Stimulated activated CD4-positive, alpha-beta T cell treated with anti-CD3 and anti-CD28 coated beads, Interleukin-12 subunit alpha, Interleukin-12 subunit beta, amount 100 ng/mL, for 4 hours (primary cell): ENCODE results near the gene USHBP1.

Experiments used
- DNase-seq: peaks from one replicate; pipeline ENCODE4 v3.0.0-alpha.2; 2020

The USHBP1 gene

GRCh38 chr19:17209126-17210036 is 55.2 kb downstream of the USHBP1 start:
- peak; percentile 25 for DNase-seq

- DNase-seq = no peak
These were observed 57.6 kb downstream of the USHBP1 start for GRCh38 chr19:17206736-17207581.

DNA sequence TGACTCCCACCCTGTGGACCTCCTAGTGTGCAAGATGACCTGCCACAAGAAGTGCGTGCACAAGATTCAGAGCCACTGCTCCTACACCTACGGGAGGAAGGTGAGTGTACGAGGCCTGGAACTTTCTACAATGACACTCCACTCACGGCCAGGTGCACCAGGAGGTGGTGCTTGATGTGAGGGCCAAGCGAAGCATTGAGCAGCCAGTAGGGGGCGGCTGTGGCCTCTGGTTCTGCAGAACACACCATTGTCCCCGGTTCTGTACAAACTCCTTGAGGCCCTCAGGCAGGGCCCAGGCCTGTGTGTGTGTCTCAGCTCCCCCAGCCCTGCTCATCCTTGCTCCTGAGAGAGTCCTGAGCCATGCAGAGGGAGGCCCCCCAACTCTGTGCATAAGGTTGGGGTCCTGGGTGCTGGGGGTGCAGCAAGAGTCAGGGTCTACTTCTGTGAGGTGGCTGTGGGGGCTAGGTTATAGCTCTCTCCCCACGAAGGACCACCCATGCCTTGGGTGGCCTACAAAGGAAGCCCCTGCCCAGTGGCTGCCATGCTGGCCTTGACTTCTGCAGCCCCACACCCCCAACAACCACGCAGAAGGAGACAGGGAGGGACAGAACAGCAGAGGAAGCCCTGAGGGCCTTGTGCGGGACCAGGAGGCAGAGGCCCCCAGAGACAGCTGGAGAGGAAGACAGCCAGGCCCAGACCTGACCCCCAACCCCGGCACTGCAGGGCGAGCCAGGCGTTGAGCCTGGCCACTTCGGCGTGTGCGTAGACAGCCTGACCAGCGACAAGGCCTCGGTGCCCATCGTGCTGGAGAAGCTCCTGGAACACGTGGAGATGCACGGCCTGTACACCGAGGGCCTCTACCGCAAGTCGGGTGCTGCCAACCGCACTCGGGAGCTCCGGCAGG is 59.1 kb downstream of the USHBP1 start:
- peak; percentile 48 for DNase-seq

DNA sequence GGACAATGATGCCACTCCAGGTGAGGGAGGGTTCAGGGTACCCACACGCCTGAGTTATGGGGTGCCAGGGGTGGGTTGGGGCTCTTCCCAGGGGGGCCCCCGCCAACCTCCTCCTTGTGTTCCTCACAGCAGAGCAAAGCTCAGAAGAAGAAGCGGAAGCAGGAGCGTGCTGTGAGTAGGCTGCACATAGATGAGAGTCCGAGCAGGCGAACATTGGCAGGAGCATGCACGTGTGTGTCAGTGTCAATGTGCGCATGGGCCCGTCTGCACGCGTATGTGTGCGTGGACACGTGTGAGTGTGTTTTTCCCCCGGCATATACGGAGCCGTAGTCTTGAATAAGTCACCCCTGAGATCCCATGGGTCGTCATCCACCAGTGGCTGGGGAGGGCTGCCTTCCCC is 61.8 kb downstream of the USHBP1 start:
- no peak for DNase-seq

DNA sequence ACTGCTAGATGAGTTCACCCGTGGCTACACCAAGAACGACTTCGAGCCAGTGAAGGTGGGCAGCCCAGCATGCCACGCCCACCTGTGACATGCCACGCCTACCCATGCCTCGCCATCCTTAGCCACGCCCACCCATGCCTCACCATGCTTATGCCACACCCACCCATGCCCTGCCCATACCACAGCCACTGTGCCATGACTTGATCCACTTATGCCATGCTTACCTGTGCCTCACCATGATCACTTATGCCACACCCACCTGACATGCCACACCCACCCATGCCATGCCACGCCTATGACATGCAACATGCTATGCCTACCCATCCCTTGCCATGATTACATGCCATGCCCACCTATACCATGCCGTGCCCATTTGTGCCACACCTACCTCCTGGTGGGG is 62.3 kb downstream of the USHBP1 start:
- no peak for DNase-seq

GRCh38 chr19:17200408-17201079 is 64.0 kb downstream of the USHBP1 start:
- DNase-seq = no peak
